ENCODE results near the gene MDN1. TPM values are rescaled to one million over a fixed set of nuclear protein-coding genes. Genes with fewer than 3 reads are reported as not detected.

The MDN1 gene, protein sequence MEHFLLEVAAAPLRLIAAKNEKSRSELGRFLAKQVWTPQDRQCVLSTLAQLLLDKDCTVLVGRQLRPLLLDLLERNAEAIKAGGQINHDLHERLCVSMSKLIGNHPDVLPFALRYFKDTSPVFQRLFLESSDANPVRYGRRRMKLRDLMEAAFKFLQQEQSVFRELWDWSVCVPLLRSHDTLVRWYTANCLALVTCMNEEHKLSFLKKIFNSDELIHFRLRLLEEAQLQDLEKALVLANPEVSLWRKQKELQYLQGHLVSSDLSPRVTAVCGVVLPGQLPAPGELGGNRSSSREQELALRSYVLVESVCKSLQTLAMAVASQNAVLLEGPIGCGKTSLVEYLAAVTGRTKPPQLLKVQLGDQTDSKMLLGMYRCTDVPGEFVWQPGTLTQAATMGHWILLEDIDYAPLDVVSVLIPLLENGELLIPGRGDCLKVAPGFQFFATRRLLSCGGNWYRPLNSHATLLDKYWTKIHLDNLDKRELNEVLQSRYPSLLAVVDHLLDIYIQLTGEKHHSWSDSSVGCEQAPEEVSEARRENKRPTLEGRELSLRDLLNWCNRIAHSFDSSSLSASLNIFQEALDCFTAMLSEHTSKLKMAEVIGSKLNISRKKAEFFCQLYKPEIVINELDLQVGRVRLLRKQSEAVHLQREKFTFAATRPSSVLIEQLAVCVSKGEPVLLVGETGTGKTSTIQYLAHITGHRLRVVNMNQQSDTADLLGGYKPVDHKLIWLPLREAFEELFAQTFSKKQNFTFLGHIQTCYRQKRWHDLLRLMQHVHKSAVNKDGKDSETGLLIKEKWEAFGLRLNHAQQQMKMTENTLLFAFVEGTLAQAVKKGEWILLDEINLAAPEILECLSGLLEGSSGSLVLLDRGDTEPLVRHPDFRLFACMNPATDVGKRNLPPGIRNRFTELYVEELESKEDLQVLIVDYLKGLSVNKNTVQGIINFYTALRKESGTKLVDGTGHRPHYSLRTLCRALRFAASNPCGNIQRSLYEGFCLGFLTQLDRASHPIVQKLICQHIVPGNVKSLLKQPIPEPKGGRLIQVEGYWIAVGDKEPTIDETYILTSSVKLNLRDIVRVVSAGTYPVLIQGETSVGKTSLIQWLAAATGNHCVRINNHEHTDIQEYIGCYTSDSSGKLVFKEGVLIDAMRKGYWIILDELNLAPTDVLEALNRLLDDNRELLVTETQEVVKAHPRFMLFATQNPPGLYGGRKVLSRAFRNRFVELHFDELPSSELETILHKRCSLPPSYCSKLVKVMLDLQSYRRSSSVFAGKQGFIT (N-terminal part only)
- polyA plus RNA-seq (2011; rRNA removed): 3.3 and 6.0 TPM in 2 replicates
- 8.5 and 16.9 TPM in 2 replicates for polyA minus RNA-seq (2011; rRNA and poly(A)+ RNA removed)

DNA sequence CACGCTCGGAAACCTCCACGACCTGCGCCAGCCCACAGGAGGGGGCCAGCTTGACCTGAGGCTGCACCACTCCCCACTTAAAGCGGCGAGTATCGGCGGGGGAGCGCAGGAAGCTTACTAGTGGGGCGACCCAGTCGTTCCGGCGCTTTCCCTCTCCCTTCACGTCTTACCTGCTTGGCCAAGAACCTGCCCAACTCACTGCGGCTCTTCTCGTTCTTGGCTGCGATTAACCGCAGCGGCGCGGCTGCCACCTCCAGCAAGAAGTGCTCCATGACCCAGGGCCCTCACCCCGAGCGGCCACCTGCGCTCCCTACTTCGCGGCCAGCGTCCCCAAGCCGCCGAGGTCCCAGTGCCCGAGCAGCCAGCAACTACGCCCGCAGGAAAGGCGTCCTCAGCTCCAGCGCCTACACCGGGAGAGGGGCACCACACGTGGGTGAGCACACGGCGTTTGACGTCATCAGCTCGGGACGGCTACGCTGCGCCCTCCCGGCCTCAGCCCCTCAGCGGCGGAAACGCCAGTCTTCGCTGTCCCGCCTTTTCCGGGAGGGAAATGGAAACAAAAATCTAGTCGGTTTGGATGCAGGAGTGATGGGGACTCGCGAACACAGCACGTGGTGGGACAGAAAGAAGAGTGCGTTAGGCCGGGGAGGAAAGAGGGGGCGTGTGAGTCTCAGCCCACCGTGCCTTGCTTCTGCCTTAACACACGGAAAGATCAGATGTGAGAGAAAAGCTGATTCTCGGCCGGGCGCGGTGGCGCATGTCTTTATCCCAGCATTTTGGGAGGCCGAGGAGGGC is at the start of gene MDN1:
Gene MDN1, minus strand, starts transcription at position 459 of the 795 bp plus-strand sequence. Its CDS starts 187 bp downstream, at position 272.
- no peaks in the 10 kb centered on the region for H3K27me3 ChIP-seq (ENCODE audit: control insufficient read depth, insufficient read depth, low read length)
- TF ChIP-seq, protein P1, sequence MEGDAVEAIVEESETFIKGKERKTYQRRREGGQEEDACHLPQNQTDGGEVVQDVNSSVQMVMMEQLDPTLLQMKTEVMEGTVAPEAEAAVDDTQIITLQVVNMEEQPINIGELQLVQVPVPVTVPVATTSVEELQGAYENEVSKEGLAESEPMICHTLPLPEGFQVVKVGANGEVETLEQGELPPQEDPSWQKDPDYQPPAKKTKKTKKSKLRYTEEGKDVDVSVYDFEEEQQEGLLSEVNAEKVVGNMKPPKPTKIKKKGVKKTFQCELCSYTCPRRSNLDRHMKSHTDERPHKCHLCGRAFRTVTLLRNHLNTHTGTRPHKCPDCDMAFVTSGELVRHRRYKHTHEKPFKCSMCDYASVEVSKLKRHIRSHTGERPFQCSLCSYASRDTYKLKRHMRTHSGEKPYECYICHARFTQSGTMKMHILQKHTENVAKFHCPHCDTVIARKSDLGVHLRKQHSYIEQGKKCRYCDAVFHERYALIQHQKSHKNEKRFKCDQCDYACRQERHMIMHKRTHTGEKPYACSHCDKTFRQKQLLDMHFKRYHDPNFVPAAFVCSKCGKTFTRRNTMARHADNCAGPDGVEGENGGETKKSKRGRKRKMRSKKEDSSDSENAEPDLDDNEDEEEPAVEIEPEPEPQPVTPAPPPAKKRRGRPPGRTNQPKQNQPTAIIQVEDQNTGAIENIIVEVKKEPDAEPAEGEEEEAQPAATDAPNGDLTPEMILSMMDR (IDR thresholded peaks at IDR 0.05; ENCODE audit: insufficient read depth, low read depth, low read length): no peak
- H3K4me3 ChIP-seq (ENCODE audit: low read depth, low read length): peak within 1 kb of the TSS; percentile 81
- POLR2A ChIA-PET: interaction anchor here (0.6 kb wide), 1 partner anchor 17 kb away, joined by 11 read pairs; no protein-coding TSS in a partner anchor
- DNase-seq (ENCODE audit: low read depth): peak; percentile 65
- CTCF ChIA-PET: interaction anchor here (0.5 to 0.8 kb wide), 4 partner anchors 26 to 739 kb away, joined by 3 to 4 read pairs (median 4); partner anchors contain the start of gene PNRC1
- no peaks in the 10 kb centered on the region for H3K36me3 ChIP-seq (ENCODE audit: control insufficient read depth, insufficient read depth, low read length)

DNA sequence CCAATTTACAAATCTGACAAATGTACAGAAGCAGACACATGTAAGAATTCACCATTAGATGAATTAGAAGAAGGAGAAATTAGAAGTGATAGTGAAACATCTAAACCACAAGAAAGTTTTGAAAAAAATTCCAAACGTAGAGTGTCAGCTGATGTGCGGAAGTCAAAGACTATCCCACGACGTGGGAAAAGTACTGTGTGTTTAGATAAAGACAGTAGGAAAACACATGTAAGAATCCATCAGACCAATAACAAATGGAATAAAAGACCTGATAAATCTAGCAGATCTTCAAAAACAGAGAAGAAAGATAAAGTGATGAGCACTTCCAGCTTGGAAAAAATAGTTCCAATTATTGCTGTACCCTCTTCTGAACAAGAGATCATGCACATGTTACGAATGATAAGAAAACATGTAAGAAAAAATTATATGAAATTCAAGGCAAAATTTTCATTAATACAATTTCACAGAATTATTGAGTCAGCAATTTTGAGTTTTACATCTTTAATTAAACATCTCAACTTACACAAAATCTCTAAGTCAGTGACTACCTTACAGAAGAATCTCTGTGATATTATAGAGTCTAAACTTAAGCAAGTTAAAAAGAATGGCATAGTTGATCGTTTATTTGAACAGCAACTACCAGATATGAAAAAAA is 46.6 kb upstream of the MDN1 start:
- no peak for DNase-seq (ENCODE audit: low read depth)
- Histone ChIP-seq H3K36me3 (ENCODE audit: control insufficient read depth, insufficient read depth, low read length) (peaks cover 8% of the 10 kb centered on the region), H3K4me3 (ENCODE audit: low read depth, low read length) (no peak overlapping the region), H3K27me3 (ENCODE audit: control insufficient read depth, insufficient read depth, low read length) (no peaks in the 10 kb centered on the region)
- ChIA-PET CTCF (no interaction called here), POLR2A (no interaction called here)
- TF ChIP-seq, protein P1 (IDR thresholded peaks at IDR 0.05; ENCODE audit: insufficient read depth, low read depth, low read length): no peak

DNA sequence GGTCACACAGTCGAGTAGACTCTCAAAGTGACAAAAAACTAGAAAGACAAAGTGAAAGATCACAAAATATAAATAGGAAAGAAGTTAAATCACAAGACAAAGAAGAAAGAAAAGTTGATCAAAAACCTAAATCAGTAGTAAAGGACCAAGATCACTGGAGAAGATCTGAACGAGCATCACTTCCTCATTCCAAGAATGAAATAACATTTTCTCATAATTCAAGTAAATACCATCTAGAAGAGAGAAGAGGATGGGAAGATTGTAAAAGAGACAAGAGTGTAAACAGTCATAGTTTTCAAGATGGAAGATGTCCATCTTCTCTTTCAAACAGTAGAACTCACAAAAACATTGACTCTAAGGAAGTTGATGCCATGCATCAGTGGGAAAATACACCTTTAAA is 43.1 kb upstream of the MDN1 start:
- Histone ChIP-seq H3K27me3 (ENCODE audit: control insufficient read depth, insufficient read depth, low read length) (no peaks in the 10 kb centered on the region), H3K36me3 (ENCODE audit: control insufficient read depth, insufficient read depth, low read length) (peaks cover 9% of the 10 kb centered on the region), H3K4me3 (ENCODE audit: low read depth, low read length) (no peak overlapping the region)
- ChIA-PET CTCF (no interaction called here), POLR2A (no interaction called here)
- TF ChIP-seq, protein P1 (IDR thresholded peaks at IDR 0.05; ENCODE audit: insufficient read depth, low read depth, low read length): no peak
- DNase-seq (ENCODE audit: low read depth): no peak

DNA sequence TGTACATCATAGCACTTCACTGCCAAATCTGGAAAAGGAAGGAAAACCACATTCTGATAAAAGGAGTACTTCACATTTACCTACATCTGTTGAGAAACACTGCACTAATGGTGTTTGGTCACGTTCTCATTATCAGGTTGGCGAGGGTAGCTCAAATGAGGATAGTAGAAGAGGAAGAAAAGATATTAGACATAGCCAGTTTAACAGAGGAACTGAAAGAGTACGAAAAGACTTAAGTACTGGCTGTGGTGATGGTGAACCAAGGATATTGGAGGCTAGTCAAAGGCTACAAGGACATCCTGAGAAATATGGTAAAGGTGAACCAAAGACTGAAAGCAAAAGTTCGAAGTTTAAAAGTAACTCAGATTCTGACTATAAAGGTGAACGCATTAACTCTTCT is 42.7 kb upstream of the MDN1 start:
- peaks cover 9% of the 10 kb centered on the region for H3K36me3 ChIP-seq (ENCODE audit: control insufficient read depth, insufficient read depth, low read length)
- H3K4me3 ChIP-seq (ENCODE audit: low read depth, low read length): no peak overlapping the region
- POLR2A ChIA-PET: no interaction called here
- DNase-seq (ENCODE audit: low read depth): no peak
- CTCF ChIA-PET: no interaction called here
- no peaks in the 10 kb centered on the region for H3K27me3 ChIP-seq (ENCODE audit: control insufficient read depth, insufficient read depth, low read length)
- TF ChIP-seq, protein P1 (IDR thresholded peaks at IDR 0.05; ENCODE audit: insufficient read depth, low read depth, low read length): no peak
